ENCODE results near the gene IRGC.

- no peak for TF ChIP-seq CTCF (IDR thresholded peaks at IDR 0.05)
- no peak for TF ChIP-seq POLR2A (IDR thresholded peaks at IDR 0.05)
These were observed 51.9 kb downstream of the IRGC start for GRCh38 chr19:43767818-43768217.

Data from heart left ventricle (tissue), 13 donors.